ENCODE data around the gene RUNX2. TPM values are rescaled to one million over a fixed set of nuclear protein-coding genes. Genes with fewer than 3 reads are reported as not detected.

Gene RUNX2
- total and polyA plus RNA-seq, 10 of the 15 experiments (the other 5 are each of a cell fraction or from before 2014, with no cell fraction given), result 0.01 to 0.77 (median 0.15) TPM; not detected in 3

DNA sequence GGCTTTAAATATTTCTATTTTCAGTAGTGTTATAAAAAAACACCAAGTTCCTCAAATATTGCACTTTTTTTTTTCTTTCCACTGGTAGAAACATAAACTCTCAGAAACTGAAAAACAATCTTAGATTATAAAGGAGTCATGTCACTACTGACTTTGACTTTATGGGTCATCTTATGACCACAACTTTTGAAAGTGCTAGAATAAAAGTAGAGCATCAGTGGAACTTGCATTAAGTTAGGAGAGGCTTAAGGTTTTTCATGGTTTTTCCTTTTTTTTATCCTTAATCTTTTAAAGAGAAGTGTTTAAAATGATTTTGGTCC is 106.2 kb downstream of the RUNX2 start:
- intact Hi-C loops (cut with micrococcal nuclease; ENCODE audit: unreplicated experiment) (no loop called here), in situ Hi-C loops (cut with MboI) (no loop called here)
- no TSS peak for BruUV-seq (replicated peaks)
- Histone ChIP-seq H3K4me3 (no peak overlapping the region), H3K27ac (ENCODE audit: control insufficient read depth, insufficient read depth) (no peak overlapping the region), H2AFZ (ENCODE audit: control insufficient read depth, low read depth, low read length) (no peak overlapping the region), H3K9ac (ENCODE audit: control insufficient read depth, insufficient read depth, low read length) (no peak overlapping the region), H3K36me3 (ENCODE audit: control insufficient read depth in 2 of 2, insufficient read depth in 2 of 2, low read length in 1 of 2) (no peaks in the 10 kb centered on the region), H3K79me2 (ENCODE audit: control insufficient read depth, insufficient read depth, low read length) (no peaks in the 10 kb centered on the region), H4K20me1 (ENCODE audit: control insufficient read depth, insufficient read depth) (no peaks in the 10 kb centered on the region), H3K4me2 (ENCODE audit: control insufficient read depth, insufficient read depth) (no peak overlapping the region), H3K27me3 (replicated peaks in 1 of 2; ENCODE audit: control insufficient read depth in 2 of 2, insufficient read depth in 2 of 2, low read length in 1 of 2) (peaks cover 0 to 5% of the 10 kb centered on the region in 2 experiments; a peak in 2 of 4 replicates), H3K4me1 (ENCODE audit: control insufficient read depth, insufficient read depth, low read length) (no peaks in the 10 kb centered on the region), H3K9me3 (replicated peaks; ENCODE audit: control insufficient read depth, insufficient read depth, low read length) (no peaks in the 10 kb centered on the region)
- POLR2A ChIA-PET, result no interaction called here
- FAIRE-seq, result no peak
- CTCF ChIA-PET, result interaction anchor here (0.7 to 1.0 kb wide), 2 partner anchors 48 to 280 kb away, joined by 3 read pairs; no protein-coding TSS in a partner anchor
- SMC1A ChIA-PET (ENCODE audit: uncharacterized antibody, unreplicated experiment), result interaction anchor here (0.8 to 1.4 kb wide), 2 partner anchors 10 to 13 kb away, joined by 3 to 4 read pairs; no protein-coding TSS in a partner anchor
- no peak for DNase-seq (ENCODE audit: low read depth, low spot score)
- no peak for TF ChIP-seq PAX5 (IDR thresholded peaks at IDR 0.05; ENCODE audit: borderline replicate concordance, low read depth, low read length)
- TF ChIP-seq IKZF2 (IDR thresholded peaks at IDR 0.05), result peak in 1 of 2 experiments; percentile 27; a peak in 1 of 4 replicates
- no peak for TF ChIP-seq SIN3A (IDR thresholded peaks at IDR 0.05; ENCODE audit: low read depth, low read length)
- TF ChIP-seq NR2F1 (conservative IDR thresholded peaks at IDR 0.05), result peak; percentile 42; the same call in 1 of the 2 replicates
- RAD21 ChIA-PET (ENCODE audit: unreplicated experiment), result no interaction called here
- ATAC-seq, result no peak

DNA sequence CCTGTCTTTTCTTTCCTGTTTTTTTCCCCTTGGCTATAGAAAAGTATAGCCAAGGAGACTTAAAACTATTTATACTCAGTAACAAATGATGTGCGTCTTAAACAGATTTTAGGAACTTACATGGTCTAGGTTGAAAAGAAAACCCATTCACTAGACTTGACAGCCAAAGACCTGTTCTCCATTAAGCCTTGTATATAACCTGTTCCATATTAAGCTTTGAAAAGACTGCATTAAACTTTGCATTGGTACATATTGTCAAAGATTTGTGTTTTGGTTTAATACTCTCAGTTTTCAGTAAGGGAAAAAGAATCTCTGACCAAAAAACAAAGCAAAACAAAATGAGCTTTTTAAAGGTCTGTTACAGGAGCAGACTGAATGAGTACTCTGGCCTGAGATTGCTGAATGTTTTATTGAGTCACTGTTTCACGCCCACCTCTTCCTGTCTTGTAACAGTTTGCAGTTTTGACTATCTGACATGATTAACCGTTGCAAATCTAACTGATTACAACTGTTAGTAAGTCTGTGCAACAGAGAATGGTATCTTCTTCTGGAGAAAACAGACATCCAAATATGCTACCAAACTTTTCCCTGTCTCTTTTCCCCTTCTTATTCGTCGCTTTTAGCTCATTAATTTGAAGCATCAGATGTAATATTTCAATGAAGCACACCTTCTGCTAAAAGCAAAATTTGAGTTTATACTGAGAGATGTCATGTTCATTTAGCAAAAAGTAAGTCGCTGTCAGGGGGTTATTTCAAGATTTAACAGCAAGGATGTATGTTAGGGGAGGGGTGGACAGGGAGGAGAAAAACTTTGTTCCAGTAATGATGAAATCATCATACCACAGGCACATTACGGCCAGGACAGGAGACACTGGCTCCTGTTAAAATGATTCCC is 108.7 kb downstream of the RUNX2 start:
- no TSS peak for BruUV-seq (replicated peaks)
- no peaks in the 10 kb centered on the region for H3K36me3 ChIP-seq (ENCODE audit: control insufficient read depth in 2 of 2, insufficient read depth in 2 of 2, low read length in 1 of 2)
- H3K27ac ChIP-seq (ENCODE audit: control insufficient read depth, insufficient read depth), result no peak overlapping the region
- SMC1A ChIA-PET (ENCODE audit: uncharacterized antibody, unreplicated experiment), result no interaction called here
- peak; percentile 67 for ATAC-seq
- no peak overlapping the region for H3K4me3 ChIP-seq
- intact Hi-C loops (cut with micrococcal nuclease; ENCODE audit: unreplicated experiment) (no loop called here), in situ Hi-C loops (cut with MboI) (no loop called here)
- RAD21 ChIA-PET (ENCODE audit: unreplicated experiment), result no interaction called here
- POLR2A ChIA-PET, result no interaction called here
- no peaks in the 10 kb centered on the region for H4K20me1 ChIP-seq (ENCODE audit: control insufficient read depth, insufficient read depth)
- no peaks in the 10 kb centered on the region for H3K4me1 ChIP-seq (ENCODE audit: control insufficient read depth, insufficient read depth, low read length)
- WGBS (ENCODE audit: insufficient coverage, insufficient replicate concordance, low lambda C conversion rate, missing lambda C conversion rate), result 38% methylated on average over 7 of the region's 7 CpGs
- no peaks in the 10 kb centered on the region for H3K9me3 ChIP-seq (replicated peaks; ENCODE audit: control insufficient read depth, insufficient read depth, low read length)
- H3K79me2 ChIP-seq (ENCODE audit: control insufficient read depth, insufficient read depth, low read length), result no peaks in the 10 kb centered on the region
- FAIRE-seq, result peak; percentile 89
- DNase-seq (ENCODE audit: low read depth, low spot score), result peak; percentile 7
- H3K27me3 ChIP-seq (replicated peaks in 1 of 2; ENCODE audit: control insufficient read depth in 2 of 2, insufficient read depth in 2 of 2, low read length in 1 of 2), result peaks cover 0 to 2% of the 10 kb centered on the region in 2 experiments; a peak in 2 of 4 replicates
- no peak overlapping the region for H3K4me2 ChIP-seq (ENCODE audit: control insufficient read depth, insufficient read depth)
- H2AFZ ChIP-seq (ENCODE audit: control insufficient read depth, low read depth, low read length), result no peak overlapping the region
- CTCF ChIA-PET, result interaction anchor here (0.6 to 1.1 kb wide), 3 partner anchors 60 to 519 kb away, joined by 3 read pairs; no protein-coding TSS in a partner anchor
- H3K9ac ChIP-seq (ENCODE audit: control insufficient read depth, insufficient read depth, low read length), result no peak overlapping the region
- TF ChIP-seq CBFB (IDR thresholded peaks at IDR 0.05; ENCODE audit: low read depth) (no peak), LARP7 (IDR thresholded peaks at IDR 0.05) (no peak), BCL3 (IDR thresholded peaks at IDR 0.05; ENCODE audit: borderline replicate concordance, insufficient read depth, low read depth, low read length, poor library complexity, severe bottlenecking) (peak; percentile 53), EGR1 (IDR thresholded peaks at IDR 0.05; ENCODE audit: borderline replicate concordance in 1 of 2, low read depth in 2 of 2, low read length in 2 of 2) (0 out of 3 replicates have a peak, but pooled peaks of 1 of the 2 experiments have one; percentile 24)
- TF ChIP-seq, protein P1, sequence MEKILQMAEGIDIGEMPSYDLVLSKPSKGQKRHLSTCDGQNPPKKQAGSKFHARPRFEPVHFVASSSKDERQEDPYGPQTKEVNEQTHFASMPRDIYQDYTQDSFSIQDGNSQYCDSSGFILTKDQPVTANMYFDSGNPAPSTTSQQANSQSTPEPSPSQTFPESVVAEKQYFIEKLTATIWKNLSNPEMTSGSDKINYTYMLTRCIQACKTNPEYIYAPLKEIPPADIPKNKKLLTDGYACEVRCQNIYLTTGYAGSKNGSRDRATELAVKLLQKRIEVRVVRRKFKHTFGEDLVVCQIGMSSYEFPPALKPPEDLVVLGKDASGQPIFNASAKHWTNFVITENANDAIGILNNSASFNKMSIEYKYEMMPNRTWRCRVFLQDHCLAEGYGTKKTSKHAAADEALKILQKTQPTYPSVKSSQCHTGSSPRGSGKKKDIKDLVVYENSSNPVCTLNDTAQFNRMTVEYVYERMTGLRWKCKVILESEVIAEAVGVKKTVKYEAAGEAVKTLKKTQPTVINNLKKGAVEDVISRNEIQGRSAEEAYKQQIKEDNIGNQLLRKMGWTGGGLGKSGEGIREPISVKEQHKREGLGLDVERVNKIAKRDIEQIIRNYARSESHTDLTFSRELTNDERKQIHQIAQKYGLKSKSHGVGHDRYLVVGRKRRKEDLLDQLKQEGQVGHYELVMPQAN (conservative IDR thresholded peaks at IDR 0.05), result no peak
- TF ChIP-seq, protein P2, sequence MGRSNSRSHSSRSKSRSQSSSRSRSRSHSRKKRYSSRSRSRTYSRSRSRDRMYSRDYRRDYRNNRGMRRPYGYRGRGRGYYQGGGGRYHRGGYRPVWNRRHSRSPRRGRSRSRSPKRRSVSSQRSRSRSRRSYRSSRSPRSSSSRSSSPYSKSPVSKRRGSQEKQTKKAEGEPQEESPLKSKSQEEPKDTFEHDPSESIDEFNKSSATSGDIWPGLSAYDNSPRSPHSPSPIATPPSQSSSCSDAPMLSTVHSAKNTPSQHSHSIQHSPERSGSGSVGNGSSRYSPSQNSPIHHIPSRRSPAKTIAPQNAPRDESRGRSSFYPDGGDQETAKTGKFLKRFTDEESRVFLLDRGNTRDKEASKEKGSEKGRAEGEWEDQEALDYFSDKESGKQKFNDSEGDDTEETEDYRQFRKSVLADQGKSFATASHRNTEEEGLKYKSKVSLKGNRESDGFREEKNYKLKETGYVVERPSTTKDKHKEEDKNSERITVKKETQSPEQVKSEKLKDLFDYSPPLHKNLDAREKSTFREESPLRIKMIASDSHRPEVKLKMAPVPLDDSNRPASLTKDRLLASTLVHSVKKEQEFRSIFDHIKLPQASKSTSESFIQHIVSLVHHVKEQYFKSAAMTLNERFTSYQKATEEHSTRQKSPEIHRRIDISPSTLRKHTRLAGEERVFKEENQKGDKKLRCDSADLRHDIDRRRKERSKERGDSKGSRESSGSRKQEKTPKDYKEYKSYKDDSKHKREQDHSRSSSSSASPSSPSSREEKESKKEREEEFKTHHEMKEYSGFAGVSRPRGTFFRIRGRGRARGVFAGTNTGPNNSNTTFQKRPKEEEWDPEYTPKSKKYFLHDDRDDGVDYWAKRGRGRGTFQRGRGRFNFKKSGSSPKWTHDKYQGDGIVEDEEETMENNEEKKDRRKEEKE (IDR thresholded peaks at IDR 0.05), result no peak
